ENCODE measurements around the gene SNX9.

DNA sequence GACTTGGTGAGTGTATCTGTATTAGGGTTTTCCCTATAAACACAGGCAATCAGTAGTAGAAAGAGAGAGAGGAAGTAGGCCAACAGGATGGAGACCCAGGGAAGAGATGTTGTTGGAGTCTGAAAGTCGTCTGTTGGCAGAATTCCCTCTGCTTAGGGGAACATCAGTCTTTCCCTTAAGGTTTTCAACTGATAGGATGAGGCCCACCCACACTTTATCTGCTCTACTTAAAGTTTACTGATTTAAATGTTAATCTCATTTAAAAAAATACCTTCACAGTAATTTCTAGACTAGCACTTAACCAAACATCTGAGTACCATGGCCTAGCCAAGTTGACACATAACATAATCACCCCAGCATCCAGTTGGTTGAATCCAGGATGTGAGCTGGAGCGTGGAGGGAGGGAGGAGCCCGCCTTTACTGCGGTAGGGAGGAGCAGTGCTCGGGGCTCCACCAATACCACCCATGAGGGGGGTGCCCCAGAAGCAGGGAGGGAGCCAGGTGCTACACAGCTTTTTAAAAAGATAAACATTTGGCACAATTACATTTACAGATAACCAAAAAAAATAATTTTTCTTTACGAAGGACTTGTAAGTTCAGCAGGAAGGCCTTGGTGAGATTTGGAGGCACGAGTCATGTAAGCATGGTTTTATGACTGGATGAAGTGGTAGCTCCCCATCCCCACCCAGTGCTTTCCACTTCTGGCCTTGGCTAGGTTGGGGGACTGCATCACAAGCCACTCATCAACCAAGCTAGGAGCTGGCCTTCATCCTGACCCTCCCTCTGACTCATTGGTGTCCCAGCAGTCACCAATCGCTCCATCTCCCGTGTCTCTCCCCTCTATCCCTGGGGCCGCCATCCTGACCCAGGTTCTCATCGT is 18.4 kb upstream of the SNX9 start:
- TF ChIP-seq, protein P1, sequence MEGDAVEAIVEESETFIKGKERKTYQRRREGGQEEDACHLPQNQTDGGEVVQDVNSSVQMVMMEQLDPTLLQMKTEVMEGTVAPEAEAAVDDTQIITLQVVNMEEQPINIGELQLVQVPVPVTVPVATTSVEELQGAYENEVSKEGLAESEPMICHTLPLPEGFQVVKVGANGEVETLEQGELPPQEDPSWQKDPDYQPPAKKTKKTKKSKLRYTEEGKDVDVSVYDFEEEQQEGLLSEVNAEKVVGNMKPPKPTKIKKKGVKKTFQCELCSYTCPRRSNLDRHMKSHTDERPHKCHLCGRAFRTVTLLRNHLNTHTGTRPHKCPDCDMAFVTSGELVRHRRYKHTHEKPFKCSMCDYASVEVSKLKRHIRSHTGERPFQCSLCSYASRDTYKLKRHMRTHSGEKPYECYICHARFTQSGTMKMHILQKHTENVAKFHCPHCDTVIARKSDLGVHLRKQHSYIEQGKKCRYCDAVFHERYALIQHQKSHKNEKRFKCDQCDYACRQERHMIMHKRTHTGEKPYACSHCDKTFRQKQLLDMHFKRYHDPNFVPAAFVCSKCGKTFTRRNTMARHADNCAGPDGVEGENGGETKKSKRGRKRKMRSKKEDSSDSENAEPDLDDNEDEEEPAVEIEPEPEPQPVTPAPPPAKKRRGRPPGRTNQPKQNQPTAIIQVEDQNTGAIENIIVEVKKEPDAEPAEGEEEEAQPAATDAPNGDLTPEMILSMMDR (IDR thresholded peaks at IDR 0.05 in 4 of 5, conservative IDR thresholded peaks at IDR 0.05 in 1 of 5), result no peak
- no peak for TF ChIP-seq POLR2A (IDR thresholded peaks at IDR 0.05)
